ENCODE measurements around the gene CDYL2.

Gene CDYL2

DNA sequence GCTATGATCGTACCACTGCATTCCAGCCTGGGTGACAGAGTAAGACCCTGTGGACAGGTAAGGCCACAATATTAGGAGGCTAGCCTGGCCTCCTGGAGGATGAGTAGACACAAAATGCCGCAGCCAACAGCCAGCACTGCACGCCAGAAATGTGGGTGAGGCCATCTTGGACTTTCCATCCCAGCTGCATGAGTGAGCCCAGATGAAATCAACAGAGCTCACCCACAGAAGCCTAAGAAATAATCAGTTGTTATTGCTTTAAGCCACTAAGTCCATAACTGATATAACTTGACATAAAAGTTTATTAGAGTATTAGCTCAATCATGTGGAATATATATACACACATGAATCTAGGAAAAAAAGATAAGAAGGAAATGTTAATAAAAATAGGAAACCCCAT lies 101.7 kb downstream of the CDYL2 start:
- no peaks in the 10 kb centered on the region for H3K4me1 ChIP-seq (ENCODE audit: control insufficient read depth in 1 of 2, insufficient read depth in 1 of 2, low read depth in 1 of 2, low read length in 1 of 2)
- H3K27ac ChIP-seq = no peak overlapping the region
- H3K4me3 ChIP-seq (ENCODE audit: low read depth in 1 of 2, low read length in 1 of 2) = no peak overlapping the region
- no peaks in the 10 kb centered on the region for H3K36me3 ChIP-seq
- TF ChIP-seq, protein P1, sequence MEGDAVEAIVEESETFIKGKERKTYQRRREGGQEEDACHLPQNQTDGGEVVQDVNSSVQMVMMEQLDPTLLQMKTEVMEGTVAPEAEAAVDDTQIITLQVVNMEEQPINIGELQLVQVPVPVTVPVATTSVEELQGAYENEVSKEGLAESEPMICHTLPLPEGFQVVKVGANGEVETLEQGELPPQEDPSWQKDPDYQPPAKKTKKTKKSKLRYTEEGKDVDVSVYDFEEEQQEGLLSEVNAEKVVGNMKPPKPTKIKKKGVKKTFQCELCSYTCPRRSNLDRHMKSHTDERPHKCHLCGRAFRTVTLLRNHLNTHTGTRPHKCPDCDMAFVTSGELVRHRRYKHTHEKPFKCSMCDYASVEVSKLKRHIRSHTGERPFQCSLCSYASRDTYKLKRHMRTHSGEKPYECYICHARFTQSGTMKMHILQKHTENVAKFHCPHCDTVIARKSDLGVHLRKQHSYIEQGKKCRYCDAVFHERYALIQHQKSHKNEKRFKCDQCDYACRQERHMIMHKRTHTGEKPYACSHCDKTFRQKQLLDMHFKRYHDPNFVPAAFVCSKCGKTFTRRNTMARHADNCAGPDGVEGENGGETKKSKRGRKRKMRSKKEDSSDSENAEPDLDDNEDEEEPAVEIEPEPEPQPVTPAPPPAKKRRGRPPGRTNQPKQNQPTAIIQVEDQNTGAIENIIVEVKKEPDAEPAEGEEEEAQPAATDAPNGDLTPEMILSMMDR (IDR thresholded peaks at IDR 0.05) = no peak
- H3K27me3 ChIP-seq = no peaks in the 10 kb centered on the region
- H3K9me3 ChIP-seq = no peaks in the 10 kb centered on the region

DNA sequence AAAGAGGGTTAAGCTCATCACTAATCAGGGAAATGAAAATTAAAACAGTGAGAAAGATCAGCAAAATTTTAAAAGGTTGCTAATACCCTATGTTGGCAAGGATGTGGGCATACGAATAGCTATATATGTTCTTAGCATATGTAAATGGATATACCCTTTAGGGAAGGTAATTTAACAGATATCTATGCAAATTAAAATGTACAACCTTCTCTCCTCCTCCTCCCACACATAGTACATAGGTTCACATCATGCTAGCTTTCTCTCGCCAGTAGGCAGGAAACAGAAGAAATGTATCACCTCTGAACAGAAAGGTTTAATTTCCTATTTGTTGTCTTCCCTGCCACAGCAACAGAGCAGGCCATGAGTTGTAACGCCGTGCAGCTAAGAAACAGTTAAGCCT lies 103.8 kb downstream of the CDYL2 start:
- no peaks in the 10 kb centered on the region for H3K9me3 ChIP-seq
- H3K27me3 ChIP-seq = no peaks in the 10 kb centered on the region
- no peak overlapping the region for H3K4me3 ChIP-seq (ENCODE audit: low read depth in 1 of 2, low read length in 1 of 2)
- no peaks in the 10 kb centered on the region for H3K36me3 ChIP-seq
- no peak overlapping the region for H3K27ac ChIP-seq
- TF ChIP-seq, protein P1 (IDR thresholded peaks at IDR 0.05) = no peak
- no peaks in the 10 kb centered on the region for H3K4me1 ChIP-seq (ENCODE audit: control insufficient read depth in 1 of 2, insufficient read depth in 1 of 2, low read depth in 1 of 2, low read length in 1 of 2)

GRCh38 chr16:80695020-80695419 lies 109.4 kb downstream of the CDYL2 start:
- no peaks in the 10 kb centered on the region for H3K4me1 ChIP-seq (ENCODE audit: control insufficient read depth in 1 of 2, insufficient read depth in 1 of 2, low read depth in 1 of 2, low read length in 1 of 2)
- H3K4me3 ChIP-seq (ENCODE audit: low read depth in 1 of 2, low read length in 1 of 2) = no peak overlapping the region
- no peaks in the 10 kb centered on the region for H3K9me3 ChIP-seq
- H3K27me3 ChIP-seq = no peaks in the 10 kb centered on the region
- TF ChIP-seq, protein P1 (IDR thresholded peaks at IDR 0.05) = no peak
- H3K36me3 ChIP-seq = no peaks in the 10 kb centered on the region
- no peak overlapping the region for H3K27ac ChIP-seq

DNA sequence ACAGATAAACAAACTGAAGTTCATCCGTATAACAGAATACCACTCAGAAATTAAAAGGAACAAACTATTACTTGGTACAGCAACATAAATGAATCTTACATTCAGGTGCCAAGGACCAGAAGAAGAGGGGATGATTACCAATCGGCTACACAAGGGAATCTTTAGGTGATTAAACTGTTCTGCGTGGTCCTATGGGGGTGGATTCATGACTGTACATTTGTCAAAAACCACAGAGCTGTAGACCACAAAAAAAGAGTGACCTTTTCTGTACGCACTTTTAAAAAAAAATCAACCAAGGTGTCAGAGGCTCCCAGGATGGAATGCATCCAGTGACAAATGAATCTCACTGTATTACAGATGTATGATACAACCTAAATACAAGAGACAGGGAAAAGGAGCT lies 110.8 kb downstream of the CDYL2 start:
- Histone ChIP-seq H3K9me3 (no peaks in the 10 kb centered on the region), H3K27ac (no peak overlapping the region), H3K4me3 (ENCODE audit: low read depth in 1 of 2, low read length in 1 of 2) (no peak overlapping the region), H3K36me3 (no peaks in the 10 kb centered on the region), H3K4me1 (ENCODE audit: control insufficient read depth in 1 of 2, insufficient read depth in 1 of 2, low read depth in 1 of 2, low read length in 1 of 2) (no peaks in the 10 kb centered on the region), H3K27me3 (no peaks in the 10 kb centered on the region)
- TF ChIP-seq, protein P1 (IDR thresholded peaks at IDR 0.05) = no peak

- TF ChIP-seq, protein P1 (IDR thresholded peaks at IDR 0.05) = no peak
- H3K27me3 ChIP-seq = no peaks in the 10 kb centered on the region
- H3K36me3 ChIP-seq = no peaks in the 10 kb centered on the region
- no peak overlapping the region for H3K27ac ChIP-seq
- H3K4me1 ChIP-seq (ENCODE audit: control insufficient read depth in 1 of 2, insufficient read depth in 1 of 2, low read depth in 1 of 2, low read length in 1 of 2) = no peaks in the 10 kb centered on the region
- no peaks in the 10 kb centered on the region for H3K9me3 ChIP-seq
- no peak overlapping the region for H3K4me3 ChIP-seq (ENCODE audit: low read depth in 1 of 2, low read length in 1 of 2)
These were observed 112.1 kb downstream of the CDYL2 start for GRCh38 chr16:80692270-80692669.
